IMR-90 (cell line): ENCODE results near the gene TREH.
"Not testable (repeated sequence)": the region's sequence is repeated elsewhere in the genome, so short reads cannot be mapped to it uniquely, and the experiment has no call there.

ENCODE experiments used
- CEBPB ChIP-seq: IDR thresholded peaks from 2 replicates; pipeline ENCODE4 v1.6.1; 2012; ENCODE audit warnings: low read depth, low read length, improper control_type of control experiment
- CHD1 ChIP-seq: IDR thresholded peaks from 2 replicates; pipeline ENCODE4 v1.6.1; 2012; ENCODE audit warnings: low read depth, low read length, improper control_type of control experiment
- CTCF ChIP-seq: conservative IDR thresholded peaks from 2 replicates; pipeline ENCODE4 v1.5.1; 2012; ENCODE audit warnings: mild to moderate bottlenecking, low read depth, low read length, improper control_type of control experiment
- ELK1 ChIP-seq: fragments of 150-350 bp; IDR thresholded peaks from 2 replicates; pipeline ENCODE4 v1.6.1; 2016; ENCODE audit warnings: low read depth, mild to moderate bottlenecking, low read length, moderate library complexity, borderline replicate concordance
- MXI1 ChIP-seq: IDR thresholded peaks from 2 replicates; pipeline ENCODE4 v1.6.1; 2012; ENCODE audit warnings: low read depth, mild to moderate bottlenecking, low read length, moderate library complexity, borderline replicate concordance
- POLR2A ChIP-seq: IDR thresholded peaks from 2 replicates; pipeline ENCODE4 v1.6.1; 2012; ENCODE audit warnings: mild to moderate bottlenecking, low read depth, low read length
- RAD21 ChIP-seq: IDR thresholded peaks from 2 replicates; pipeline ENCODE4 v1.6.1; 2012; ENCODE audit warnings: low read length, improper control_type of control experiment
- RCOR1 ChIP-seq: IDR thresholded peaks from 2 replicates; pipeline ENCODE4 v1.6.1; 2012; ENCODE audit warnings: mild to moderate bottlenecking, low read length, improper control_type of control experiment; ENCODE audit not compliant: insufficient replicate concordance
- RFX5 ChIP-seq: IDR thresholded peaks from 2 replicates; pipeline ENCODE4 v1.8.0; 2012; ENCODE audit warnings: low read depth, mild to moderate bottlenecking, low read length, moderate library complexity
- SMC3 ChIP-seq: fragments of 150-350 bp; IDR thresholded peaks from 2 replicates; pipeline ENCODE4 v1.6.1; 2016; ENCODE audit warnings: low read depth, mild to moderate bottlenecking, antibody characterized with exemption, low read length, moderate library complexity
- USF2 ChIP-seq: fragments of 150-350 bp; IDR thresholded peaks from 2 replicates; pipeline ENCODE4 v1.6.1; 2017; ENCODE audit warnings: mild to moderate bottlenecking, antibody characterized with exemption, low read length, low read depth

- TF ChIP-seq MXI1, CTCF, POLR2A, RCOR1, RFX5, USF2, CHD1, CEBPB, SMC3, ELK1, RAD21: not testable (repeated sequence)
Measured at GRCh38 chr11:118720740-118721139, 41.3 kb upstream of the TREH start.
